CD4-positive, alpha-beta T cell (primary cell): ENCODE results near the gene SERBP1. TPM values are rescaled to one million over a fixed set of nuclear protein-coding genes. Genes with fewer than 3 reads are reported as not detected.

Experiments
- ATAC-seq: fragments of 200-7000 bp; cut with Tn5 transposase; one replicate; pipeline ENCODE4 v1.10.0; 2022; ENCODE audit warnings: mild to moderate bottlenecking; ENCODE audit not compliant: poor library complexity
- CTCF ChIA-PET: fragments of 350-600 bp; sonication (Branson Sonifier 250); formaldehyde crosslinking; loops from one replicate; lab custom pipeline; 2021; ENCODE audit warnings: antibody characterized with exemption, inconsistent platforms; lab: Charles Lee
- POLR2A ChIA-PET: fragments of 350-600 bp; sonication (Branson Sonifier 250); formaldehyde crosslinking; loops from one replicate; lab custom pipeline; 2021; ENCODE audit warnings: antibody characterized with exemption, inconsistent platforms; lab: Charles Lee
- DNase-seq, 14 experiments: peaks; one replicate each; pipeline ENCODE4 v3.0.0-alpha.2; 2013 to 2020; ENCODE audit warnings: mixed read lengths in 2 of 14
- H3K27ac ChIP-seq, 2 donors: one replicate each; pipeline versions ENCODE4 v1.5.1 to v1.7.0; 2013; ENCODE audit warnings: low read length in 2 of 2, low read depth in 1 of 2, mild to moderate bottlenecking in 1 of 2
- H3K27me3 ChIP-seq, 2 experiments: 1 replicate in 1 of 2; 2 replicates in 1 of 2; pipeline versions ENCODE4 v1.6.1 to v1.7.0; 2013; ENCODE audit warnings: low read length in 2 of 2, control low read depth in 1 of 2, mild to moderate bottlenecking in 1 of 2, moderate library complexity in 1 of 2; ENCODE audit not compliant: insufficient read depth in 2 of 2, control insufficient read depth in 1 of 2
- H3K36me3 ChIP-seq: one replicate; pipeline ENCODE4 v1.6.1; 2013; ENCODE audit warnings: low read length, control low read depth; ENCODE audit not compliant: insufficient read depth
- H3K4me1 ChIP-seq: one replicate; pipeline ENCODE4 v1.6.1; 2013; ENCODE audit warnings: low read length, control low read depth; ENCODE audit not compliant: insufficient read depth
- H3K4me3 ChIP-seq: one replicate; pipeline ENCODE4 v1.5.1; 2013; ENCODE audit warnings: mild to moderate bottlenecking, low read length, moderate library complexity
- H3K9me3 ChIP-seq, 2 experiments: 1 replicate in 1 of 2; 2 replicates in 1 of 2; pipeline versions ENCODE4 v1.6.1 to v1.7.0; 2013; ENCODE audit warnings: low read length in 2 of 2, mild to moderate bottlenecking in 2 of 2, control low read depth in 1 of 2, moderate library complexity in 1 of 2; ENCODE audit not compliant: control insufficient read depth in 1 of 2, insufficient read depth in 1 of 2
- H3K27ac Mint-ChIP-seq: one replicate; pipeline ENCODE4 v1.8.0; 2020; ENCODE audit warnings: mixed read lengths
- H3K27me3 Mint-ChIP-seq: one replicate; pipeline ENCODE4 v1.8.0; 2021; ENCODE audit warnings: mixed read lengths
- H3K36me3 Mint-ChIP-seq: one replicate; pipeline ENCODE4 v1.8.0; 2021; ENCODE audit warnings: low read depth, mixed read lengths
- H3K4me1 Mint-ChIP-seq: one replicate; pipeline ENCODE4 v1.8.0; 2021; ENCODE audit warnings: low read depth, mixed read lengths
- H3K4me3 Mint-ChIP-seq: one replicate; pipeline ENCODE4 v1.8.0; 2020; ENCODE audit warnings: mild to moderate bottlenecking, mixed read lengths
- H3K9me3 Mint-ChIP-seq: one replicate; pipeline ENCODE4 v1.8.0; 2020; ENCODE audit warnings: mixed read lengths
- CTCF ChIP-seq: fragments of 200-600 bp; IDR thresholded peaks from one replicate; pipeline ENCODE4 v1.8.0; 2022; ENCODE audit warnings: antibody characterized with exemption, mild to moderate bottlenecking
- intact Hi-C, 2 experiments: fragments of 100-400 bp; cut with DNase I in 1 of 2; cut with micrococcal nuclease in 1 of 2; formaldehyde crosslinking; loops; one replicate each; pipeline versions ENCODE4 v1.15.1 to v1.9.0; 2023 to 2025; cut with DNase I, micrococcal nuclease
- total RNA-seq, 174 experiments: library from RNA in 2 of 174; stranded (reverse) in 2 of 174; gene quantifications; one replicate each; pipeline ENCODE4 v1.2.3 and lab custom pipeline; 2021 to 2026

The SERBP1 gene
- total RNA-seq, 2 experiments from 2014 or later: 128 to 135 TPM

GRCh38 chr1:67407498-67407897 is 22.7 kb downstream of the SERBP1 start:
- Mint-ChIP-seq H3K27me3 (no peaks in the 10 kb centered on the region), H3K4me1 (peaks cover 20% of the 10 kb centered on the region), H3K4me3 (no peak overlapping the region), H3K36me3 (peaks cover 40% of the 10 kb centered on the region), H3K9me3 (no peaks in the 10 kb centered on the region), H3K27ac (peak overlapping the region; percentile 25)
- TF ChIP-seq CTCF: no peak
- H3K36me3 ChIP-seq: peaks cover 24% of the 10 kb centered on the region
- ATAC-seq: no peak
- H3K27ac ChIP-seq: no peak overlapping the region
- H3K9me3 ChIP-seq: no peaks in the 10 kb centered on the region
- H3K4me1 ChIP-seq: no peaks in the 10 kb centered on the region
- CTCF ChIA-PET: interaction anchor here (0.6 kb wide), 1 partner anchor 206 kb away, joined by 3 read pairs; no protein-coding TSS in a partner anchor
- intact Hi-C loops: no loop called here
- no peaks in the 10 kb centered on the region for H3K27me3 ChIP-seq
- H3K4me3 ChIP-seq: no peak overlapping the region
- POLR2A ChIA-PET: interaction anchor here (1.7 kb wide), 1 partner anchor 21 kb away, joined by 6 read pairs; no protein-coding TSS in a partner anchor
- DNase-seq: no peak

GRCh38 chr1:67405473-67406245 is 24.5 kb downstream of the SERBP1 start:
- Histone ChIP-seq H3K4me3 (no peak overlapping the region), H3K27me3 (no peaks in the 10 kb centered on the region), H3K27ac (no peak overlapping the region), H3K9me3 (no peaks in the 10 kb centered on the region), H3K36me3 (peaks cover 10% of the 10 kb centered on the region), H3K4me1 (no peaks in the 10 kb centered on the region)
- ATAC-seq (no peak), DNase-seq (no peak)
- intact Hi-C loops: no loop called here
- TF ChIP-seq CTCF: no peak
- no peak overlapping the region for H3K4me3 Mint-ChIP-seq
- ChIA-PET CTCF (no interaction called here), POLR2A (interaction anchor here (1.7 kb wide), 1 partner anchor 23 kb away, joined by 6 read pairs; no protein-coding TSS in a partner anchor)
- H3K36me3 Mint-ChIP-seq: peaks cover 24% of the 10 kb centered on the region
- H3K27me3 Mint-ChIP-seq: no peaks in the 10 kb centered on the region
- peak overlapping the region; percentile 75 for H3K27ac Mint-ChIP-seq
- no peaks in the 10 kb centered on the region for H3K9me3 Mint-ChIP-seq
- H3K4me1 Mint-ChIP-seq: peaks cover 20% of the 10 kb centered on the region

- no peaks in the 10 kb centered on the region for H3K4me1 ChIP-seq
- H3K9me3 ChIP-seq: no peaks in the 10 kb centered on the region
- peaks cover 20% of the 10 kb centered on the region for H3K4me1 Mint-ChIP-seq
- no peak overlapping the region for H3K27ac ChIP-seq
- H3K4me3 ChIP-seq: no peak overlapping the region
- ATAC-seq: no peak
- no peaks in the 10 kb centered on the region for H3K27me3 Mint-ChIP-seq
- intact Hi-C loops: no loop called here
- no peak for DNase-seq
- H3K36me3 Mint-ChIP-seq: peaks cover 10% of the 10 kb centered on the region
- no peaks in the 10 kb centered on the region for H3K36me3 ChIP-seq
- no peaks in the 10 kb centered on the region for H3K27me3 ChIP-seq
- H3K27ac Mint-ChIP-seq: no peak overlapping the region
- no peaks in the 10 kb centered on the region for H3K9me3 Mint-ChIP-seq
- H3K4me3 Mint-ChIP-seq: no peak overlapping the region
- TF ChIP-seq CTCF: no peak
- CTCF ChIA-PET: no interaction called here
- POLR2A ChIA-PET: no interaction called here
Measured at GRCh38 chr1:67404212-67404620, 26.0 kb downstream of the SERBP1 start.
